Body of pancreas (tissue), 4 donors: Measurements from ENCODE around the gene GSTO2. TPM values are rescaled to one million over a fixed set of nuclear protein-coding genes. Genes with fewer than 3 reads are reported as not detected.

Experiments used
- ATAC-seq: fragments of 150-250 bp; one replicate; pipeline ENCODE4 v1.9.1; 2016
- DNase-seq, 4 donors: peaks; one replicate each; pipeline ENCODE4 v3.0.0-alpha.2; 2019
- H3K27ac ChIP-seq, 4 donors: fragments of 200-600 bp; sonication (generic); 1 replicate in 3 of 4; 2 replicates in 1 of 4; pipeline versions ENCODE4 v1.5.1 to v1.6.1; 2016 to 2019; ENCODE audit warnings: mild to moderate bottlenecking in 1 of 4, mixed read lengths in 1 of 4, moderate library complexity in 1 of 4
- H3K27me3 ChIP-seq, 2 donors: fragments of 200-600 bp; sonication (generic); one replicate each; pipeline ENCODE4 v1.6.0; 2016; ENCODE audit warnings: mild to moderate bottlenecking in 1 of 2
- H3K36me3 ChIP-seq, 2 donors: fragments of 200-600 bp; sonication (generic); replicated peaks in 1 of 2; 2 replicates each; pipeline ENCODE4 v1.5.1; 2016; ENCODE audit warnings: low read depth in 2 of 2; ENCODE audit not compliant: insufficient read depth in 1 of 2
- H3K4me1 ChIP-seq: fragments of 200-600 bp; sonication (generic); one replicate; pipeline ENCODE4 v1.6.0; 2016
- H3K4me3 ChIP-seq, 2 donors: fragments of 200-600 bp; sonication (generic); 1 replicate in 1 of 2; 2 replicates in 1 of 2; pipeline ENCODE4 v1.5.1; 2016 to 2019
- H3K9me3 ChIP-seq, 3 donors: fragments of 200-600 bp; sonication (generic); 1 replicate in 2 of 3; 2 replicates in 1 of 3; pipeline ENCODE4 v1.5.1; 2016
- CTCF ChIP-seq, 7 experiments: fragments of 450-650 bp in 4 of 7; fragments of 200-600 bp in 3 of 7; sonication (generic) in 3 of 7; IDR thresholded peaks; one replicate each; pipeline ENCODE4 v1.5.1; 2016 to 2019; ENCODE audit warnings: antibody characterized with exemption in 7 of 7
- POLR2A ChIP-seq, 3 donors: fragments of 450-650 bp; IDR thresholded peaks; one replicate each; pipeline ENCODE4 v1.6.1; 2016; ENCODE audit warnings: antibody characterized with exemption in 3 of 3, mild to moderate bottlenecking in 2 of 3
- WGBS, 2 donors: methylation state at CpG; one replicate each; pipeline ENCODE4 v1.1.5; 2017; 5-methylcytosine and 5-hydroxymethylcytosine counted together
- intact Hi-C: fragments of 100-400 bp; cut with DNase I; formaldehyde crosslinking; loops from one replicate; pipeline ENCODE4 v1.15.1; 2023
- total RNA-seq, 2 donors: library from RNA; depleted of rRNA; stranded (reverse); fragments of >200 nt; gene quantifications; one replicate each; pipeline ENCODE4 v1.1.0, GENCODE V29; 2016

GSTO2 gene
- total RNA-seq, 2 donors from 2014 or later, result 9.6 to 26.5 TPM

- no peak for TF ChIP-seq CTCF (IDR thresholded peaks at IDR 0.05)
- TF ChIP-seq POLR2A (IDR thresholded peaks at IDR 0.05), result no peak
- Histone ChIP-seq H3K9me3 (no peaks in the 10 kb centered on the region), H3K36me3 (no peaks in the 10 kb centered on the region), H3K4me3 (peak overlapping the region; percentile 65 to 95), H3K4me1 (peaks cover 26% of the 10 kb centered on the region), H3K27me3 (no peaks in the 10 kb centered on the region), H3K27ac (peak overlapping the region; percentile 88 to 97 (median 96))
- ATAC-seq (no peak), DNase-seq (peak in 3 of 4 donors; percentile 38 to 52 (median 49))
- WGBS, 2 donors, result 11 to 13% methylated on average over 16 to 23 of the region's 23 CpGs
- intact Hi-C loops, result no loop called here
Measured at GRCh38 chr10:104337521-104337984, 68.6 kb downstream of the GSTO2 start.

- H3K36me3 ChIP-seq, result no peaks in the 10 kb centered on the region
- peak within 1 kb of the TSS; percentile 65 to 95 for H3K4me3 ChIP-seq
- DNase-seq, result peak; percentile 70 to 76 (median 74)
- H3K9me3 ChIP-seq, result no peaks in the 10 kb centered on the region
- TF ChIP-seq CTCF (IDR thresholded peaks at IDR 0.05) (peak in 2 of 7 experiments; percentile 7 to 18), POLR2A (IDR thresholded peaks at IDR 0.05) (peak; percentile 76 to 90 (median 89))
- ATAC-seq, result peak; percentile 57
- 1% methylated on average over 40 to 70 of the region's 70 CpGs for WGBS, 2 donors
- peak within 1 kb of the TSS; percentile 88 to 97 (median 96) for H3K27ac ChIP-seq
- H3K27me3 ChIP-seq, result no peaks in the 10 kb centered on the region
- peaks cover 31% of the 10 kb centered on the region for H3K4me1 ChIP-seq
- intact Hi-C loops, result no loop called here
Measured at GRCh38 chr10:104337985-104338735, 69.2 kb downstream of the GSTO2 start, which contains the start of gene ITPRIP. Gene ITPRIP (minus strand): TSS chr10:104338465. CDS start chr10:104316051, 22,414 bp downstream.

GRCh38 chr10:104339469-104340110 lies 70.6 kb downstream of the GSTO2 start:
- Histone ChIP-seq H3K36me3 (no peaks in the 10 kb centered on the region), H3K27me3 (no peaks in the 10 kb centered on the region), H3K9me3 (no peaks in the 10 kb centered on the region), H3K27ac (peak overlapping the region; percentile 88 to 97 (median 96)), H3K4me1 (peaks cover 33% of the 10 kb centered on the region), H3K4me3 (no peak overlapping the region)
- intact Hi-C loops, result no loop called here
- DNase-seq (peak; percentile 71 to 80 (median 76)), ATAC-seq (peak; percentile 68)
- WGBS, 2 donors, result 5 to 8% methylated on average over 11 of the region's 11 CpGs
- TF ChIP-seq CTCF (IDR thresholded peaks at IDR 0.05), result no peak
- TF ChIP-seq POLR2A (IDR thresholded peaks at IDR 0.05), result peak in 2 of 3 donors; percentile 52 to 71

GRCh38 chr10:104340111-104340526 lies 71.1 kb downstream of the GSTO2 start:
- ATAC-seq (peak; percentile 83), DNase-seq (peak; percentile 56 to 78 (median 66))
- peak in 2 of 3 donors; percentile 60 to 61 for TF ChIP-seq POLR2A (IDR thresholded peaks at IDR 0.05)
- TF ChIP-seq CTCF (IDR thresholded peaks at IDR 0.05), result no peak
- intact Hi-C loops, result no loop called here
- Histone ChIP-seq H3K27ac (peak overlapping the region; percentile 88 to 97 (median 96)), H3K4me1 (peaks cover 33% of the 10 kb centered on the region), H3K36me3 (no peaks in the 10 kb centered on the region), H3K4me3 (no peak overlapping the region), H3K9me3 (no peaks in the 10 kb centered on the region), H3K27me3 (no peaks in the 10 kb centered on the region)
- WGBS, 2 donors, result 5 to 6% methylated on average over 4 of the region's 4 CpGs
